Fibroblast of lung (primary cell): ENCODE data around the gene YEATS4.

ENCODE experiments used
- EZH2 ChIP-seq: IDR thresholded peaks from 2 replicates; pipeline ENCODE4 v1.5.1; 2012; ENCODE audit warnings: low read length, control low read depth, mild to moderate bottlenecking; ENCODE audit errors: missing control alignments
- TF ChIP-seq, protein P1 (sequence below), 2 donors: IDR thresholded peaks in 1 of 2; conservative IDR thresholded peaks in 1 of 2; 1 replicate in 1 of 2; 2 replicates in 1 of 2; pipeline ENCODE4 v1.5.1; 2011 to 2012; ENCODE audit warnings: low read length in 2 of 2, control low read depth in 1 of 2, inconsistent platforms in 1 of 2, low read depth in 1 of 2, mild to moderate bottlenecking in 1 of 2

DNA sequence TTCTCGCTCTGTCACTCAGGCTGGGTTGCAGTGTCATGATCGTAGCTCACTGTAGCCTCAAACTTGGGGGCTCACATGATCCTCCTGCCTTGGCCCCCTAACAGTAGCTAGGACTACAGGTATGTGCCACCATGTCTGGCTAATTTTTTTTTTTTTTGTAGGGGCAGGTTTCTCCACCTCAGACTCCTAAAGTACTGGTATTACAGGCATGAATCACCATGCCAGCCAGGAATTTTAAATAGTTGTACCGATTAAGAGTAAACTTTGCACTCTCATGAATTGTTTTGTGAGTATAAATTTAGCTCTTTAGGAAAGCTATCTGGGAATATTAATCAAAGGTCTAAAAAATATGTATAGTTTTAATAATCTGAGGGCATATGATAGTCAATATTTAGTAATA is 25.5 kb downstream of the YEATS4 start:
- TF ChIP-seq, protein P1, sequence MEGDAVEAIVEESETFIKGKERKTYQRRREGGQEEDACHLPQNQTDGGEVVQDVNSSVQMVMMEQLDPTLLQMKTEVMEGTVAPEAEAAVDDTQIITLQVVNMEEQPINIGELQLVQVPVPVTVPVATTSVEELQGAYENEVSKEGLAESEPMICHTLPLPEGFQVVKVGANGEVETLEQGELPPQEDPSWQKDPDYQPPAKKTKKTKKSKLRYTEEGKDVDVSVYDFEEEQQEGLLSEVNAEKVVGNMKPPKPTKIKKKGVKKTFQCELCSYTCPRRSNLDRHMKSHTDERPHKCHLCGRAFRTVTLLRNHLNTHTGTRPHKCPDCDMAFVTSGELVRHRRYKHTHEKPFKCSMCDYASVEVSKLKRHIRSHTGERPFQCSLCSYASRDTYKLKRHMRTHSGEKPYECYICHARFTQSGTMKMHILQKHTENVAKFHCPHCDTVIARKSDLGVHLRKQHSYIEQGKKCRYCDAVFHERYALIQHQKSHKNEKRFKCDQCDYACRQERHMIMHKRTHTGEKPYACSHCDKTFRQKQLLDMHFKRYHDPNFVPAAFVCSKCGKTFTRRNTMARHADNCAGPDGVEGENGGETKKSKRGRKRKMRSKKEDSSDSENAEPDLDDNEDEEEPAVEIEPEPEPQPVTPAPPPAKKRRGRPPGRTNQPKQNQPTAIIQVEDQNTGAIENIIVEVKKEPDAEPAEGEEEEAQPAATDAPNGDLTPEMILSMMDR (conservative IDR thresholded peaks at IDR 0.05 in 1 of 2, IDR thresholded peaks at IDR 0.05 in 1 of 2; ENCODE audit: low read depth in 1 of 2, low read length in 2 of 2) = no peak
- TF ChIP-seq EZH2 = no peak
